ENCODE measurements around the gene TUBGCP6. TPM values are rescaled to one million over a fixed set of nuclear protein-coding genes. Genes with fewer than 3 reads are reported as not detected.

TUBGCP6 gene
- total RNA-seq, 2 experiments from 2014 or later = 44.8 to 47.2 TPM

DNA sequence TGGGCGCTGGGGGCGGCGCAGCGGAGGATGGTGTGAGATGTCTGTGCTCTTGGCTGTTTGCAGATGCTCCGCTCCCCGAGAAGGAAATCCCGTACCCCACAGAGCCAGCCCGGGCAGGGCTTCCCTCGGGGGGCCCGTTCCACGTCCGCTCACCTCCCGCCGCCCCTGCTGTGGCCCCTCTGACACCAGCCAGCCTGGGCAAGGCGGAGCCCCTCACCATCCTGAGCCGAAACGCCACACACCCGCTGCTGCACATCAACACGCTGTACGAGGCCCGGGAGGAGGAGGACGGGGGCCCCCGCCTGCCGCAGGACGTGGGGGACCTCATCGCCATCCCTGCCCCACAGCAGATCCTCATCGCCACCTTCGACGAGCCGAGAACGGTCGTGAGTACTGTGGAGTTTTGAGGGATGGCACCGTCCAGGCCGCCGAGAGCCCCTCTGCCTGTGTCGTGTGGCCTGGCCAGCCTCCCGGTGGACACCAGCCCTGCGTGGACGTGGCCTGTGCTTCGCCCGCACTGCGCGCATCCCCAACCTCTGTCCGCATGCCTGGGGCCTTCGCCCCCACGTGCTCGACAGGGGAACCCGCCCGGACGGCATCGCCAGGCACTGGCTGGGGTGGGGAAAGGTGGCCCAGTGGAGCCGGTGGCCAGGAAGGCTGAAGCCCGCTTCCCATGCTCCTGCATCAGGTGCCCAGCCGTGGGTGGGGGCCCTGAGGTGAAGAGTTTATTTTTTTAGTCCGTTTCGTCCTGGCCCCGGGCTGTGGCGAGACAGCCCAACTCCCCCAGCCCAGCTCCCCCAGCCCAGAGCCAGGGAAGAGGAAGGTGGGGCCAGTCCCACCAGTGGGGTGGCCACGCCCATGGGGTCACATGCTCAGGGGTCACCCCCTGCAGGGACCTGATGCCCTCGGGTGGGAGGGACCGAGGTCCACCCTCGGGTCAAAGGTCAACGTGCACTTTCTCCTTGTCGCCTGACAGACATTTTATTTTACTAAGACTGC is 65.7 kb downstream of the TUBGCP6 start:
- CTCF ChIA-PET = no interaction called here
- Mint-ChIP-seq H3K4me3 (no peak overlapping the region), H3K4me1 (ENCODE audit: low read depth) (peaks cover 2% of the 10 kb centered on the region), H3K27ac (no peak overlapping the region), H3K27me3 (peaks cover 4% of the 10 kb centered on the region), H3K36me3 (ENCODE audit: low read depth) (no peaks in the 10 kb centered on the region), H3K9me3 (no peaks in the 10 kb centered on the region)
- no peak for ATAC-seq
- intact Hi-C loops (cut with micrococcal nuclease) = no loop called here
- TF ChIP-seq, protein P1, sequence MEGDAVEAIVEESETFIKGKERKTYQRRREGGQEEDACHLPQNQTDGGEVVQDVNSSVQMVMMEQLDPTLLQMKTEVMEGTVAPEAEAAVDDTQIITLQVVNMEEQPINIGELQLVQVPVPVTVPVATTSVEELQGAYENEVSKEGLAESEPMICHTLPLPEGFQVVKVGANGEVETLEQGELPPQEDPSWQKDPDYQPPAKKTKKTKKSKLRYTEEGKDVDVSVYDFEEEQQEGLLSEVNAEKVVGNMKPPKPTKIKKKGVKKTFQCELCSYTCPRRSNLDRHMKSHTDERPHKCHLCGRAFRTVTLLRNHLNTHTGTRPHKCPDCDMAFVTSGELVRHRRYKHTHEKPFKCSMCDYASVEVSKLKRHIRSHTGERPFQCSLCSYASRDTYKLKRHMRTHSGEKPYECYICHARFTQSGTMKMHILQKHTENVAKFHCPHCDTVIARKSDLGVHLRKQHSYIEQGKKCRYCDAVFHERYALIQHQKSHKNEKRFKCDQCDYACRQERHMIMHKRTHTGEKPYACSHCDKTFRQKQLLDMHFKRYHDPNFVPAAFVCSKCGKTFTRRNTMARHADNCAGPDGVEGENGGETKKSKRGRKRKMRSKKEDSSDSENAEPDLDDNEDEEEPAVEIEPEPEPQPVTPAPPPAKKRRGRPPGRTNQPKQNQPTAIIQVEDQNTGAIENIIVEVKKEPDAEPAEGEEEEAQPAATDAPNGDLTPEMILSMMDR (IDR thresholded peaks at IDR 0.05) = no peak
- POLR2A ChIA-PET = no interaction called here
- no peak for DNase-seq

DNA sequence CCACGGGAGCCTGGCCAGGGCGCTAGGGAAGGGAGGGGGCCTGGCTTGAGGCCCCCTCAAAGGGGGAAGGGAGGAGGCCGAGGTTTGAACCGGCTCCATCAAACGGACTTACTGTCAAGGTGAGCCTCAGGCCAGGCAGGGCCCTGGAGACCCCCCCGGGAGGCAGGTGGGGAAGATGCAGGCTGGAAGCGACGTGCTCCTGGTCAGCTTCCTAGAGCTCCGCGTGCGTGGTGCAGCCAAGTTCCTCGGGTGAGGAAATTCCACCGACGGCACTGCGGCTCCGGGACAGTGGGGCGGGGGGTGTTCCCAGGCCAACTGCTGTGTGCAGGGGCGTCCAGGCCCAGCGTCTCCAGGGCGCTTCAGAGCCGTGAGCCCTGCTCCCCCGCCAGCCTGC is 66.4 kb downstream of the TUBGCP6 start:
- ChIA-PET POLR2A (no interaction called here), CTCF (no interaction called here)
- Mint-ChIP-seq H3K27me3 (peaks cover 7% of the 10 kb centered on the region), H3K27ac (no peak overlapping the region), H3K4me3 (no peak overlapping the region), H3K36me3 (ENCODE audit: low read depth) (no peaks in the 10 kb centered on the region), H3K4me1 (ENCODE audit: low read depth) (peaks cover 2% of the 10 kb centered on the region), H3K9me3 (no peaks in the 10 kb centered on the region)
- TF ChIP-seq, protein P1 (IDR thresholded peaks at IDR 0.05) = no peak
- ATAC-seq (no peak), DNase-seq (no peak)
- intact Hi-C loops (cut with micrococcal nuclease) = no loop called here

DNA sequence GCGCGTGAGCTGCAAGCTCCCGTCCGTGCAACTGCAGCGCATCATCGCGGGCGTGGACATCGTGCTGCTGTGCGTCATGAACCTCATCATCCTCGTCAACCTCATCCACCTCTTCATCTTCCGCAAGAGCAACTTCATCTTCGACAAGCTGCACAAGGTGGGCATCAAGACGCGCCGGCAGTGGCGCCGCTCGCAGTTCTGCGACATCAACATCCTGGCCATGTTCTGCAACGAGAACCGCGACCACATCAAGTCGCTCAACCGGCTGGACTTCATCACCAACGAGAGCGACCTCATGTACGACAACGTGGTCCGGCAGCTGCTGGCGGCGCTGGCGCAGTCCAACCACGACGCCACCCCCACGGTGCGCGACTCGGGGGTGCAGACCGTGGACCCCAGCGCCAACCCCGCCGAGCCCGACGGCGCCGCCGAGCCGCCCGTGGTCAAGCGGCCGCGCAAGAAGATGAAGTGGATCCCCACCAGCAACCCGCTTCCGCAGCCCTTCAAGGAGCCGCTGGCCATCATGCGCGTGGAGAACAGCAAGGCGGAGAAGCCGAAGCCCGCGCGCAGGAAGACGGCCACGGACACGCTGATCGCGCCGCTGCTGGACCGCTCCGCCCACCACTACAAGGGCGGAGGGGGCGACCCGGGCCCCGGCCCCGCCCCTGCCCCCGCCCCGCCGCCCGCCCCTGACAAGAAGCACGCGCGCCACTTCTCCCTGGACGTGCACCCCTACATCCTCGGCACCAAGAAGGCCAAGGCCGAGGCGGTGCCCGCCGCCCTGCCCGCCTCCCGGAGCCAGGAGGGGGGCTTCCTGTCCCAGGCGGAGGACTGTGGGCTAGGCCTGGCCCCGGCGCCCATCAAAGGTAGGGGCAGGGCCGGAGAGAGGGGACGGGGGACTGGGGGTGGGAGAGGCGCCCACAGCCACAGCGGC is 67.0 kb downstream of the TUBGCP6 start:
- H3K4me1 Mint-ChIP-seq (ENCODE audit: low read depth) = peaks cover 2% of the 10 kb centered on the region
- ATAC-seq = no peak
- H3K4me3 Mint-ChIP-seq = no peak overlapping the region
- TF ChIP-seq, protein P1 (IDR thresholded peaks at IDR 0.05) = no peak
- peaks cover 7% of the 10 kb centered on the region for H3K27me3 Mint-ChIP-seq
- CTCF ChIA-PET = no interaction called here
- DNase-seq = no peak
- no peak overlapping the region for H3K27ac Mint-ChIP-seq
- intact Hi-C loops (cut with micrococcal nuclease) = no loop called here
- no peaks in the 10 kb centered on the region for H3K9me3 Mint-ChIP-seq
- H3K36me3 Mint-ChIP-seq (ENCODE audit: low read depth) = no peaks in the 10 kb centered on the region
- POLR2A ChIA-PET = no interaction called here

DNA sequence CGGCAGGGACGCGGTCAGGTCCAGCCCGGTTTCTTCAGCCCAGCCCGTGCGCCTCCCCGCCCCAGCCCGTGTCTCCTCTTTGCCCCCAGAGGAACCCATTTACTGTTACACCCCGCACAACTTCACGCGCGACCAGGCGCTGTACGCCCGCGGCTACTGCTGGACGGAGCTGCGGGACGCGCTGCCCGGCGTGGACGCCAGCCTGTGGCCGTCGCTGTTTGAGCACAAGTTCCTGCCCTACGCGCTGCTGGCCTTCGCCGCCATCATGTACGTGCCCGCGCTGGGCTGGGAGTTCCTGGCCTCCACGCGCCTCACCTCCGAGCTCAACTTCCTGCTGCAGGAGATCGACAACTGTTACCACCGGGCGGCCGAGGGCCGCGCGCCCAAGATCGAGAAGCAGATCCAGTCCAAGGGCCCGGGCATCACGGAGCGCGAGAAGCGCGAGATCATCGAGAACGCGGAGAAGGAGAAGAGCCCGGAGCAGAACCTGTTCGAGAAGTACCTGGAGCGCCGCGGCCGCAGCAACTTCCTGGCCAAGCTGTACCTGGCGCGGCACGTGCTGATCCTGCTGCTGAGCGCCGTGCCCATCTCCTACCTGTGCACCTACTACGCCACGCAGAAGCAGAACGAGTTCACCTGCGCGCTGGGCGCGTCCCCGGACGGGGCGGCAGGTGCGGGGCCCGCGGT is 67.8 kb downstream of the TUBGCP6 start:
- no peak for ATAC-seq
- TF ChIP-seq, protein P1 (IDR thresholded peaks at IDR 0.05) = no peak
- intact Hi-C loops (cut with micrococcal nuclease) = no loop called here

More for the DNA sequence above, 67.8 kb downstream of the TUBGCP6 start:
- ChIA-PET POLR2A (no interaction called here), CTCF (no interaction called here)
- peaks cover 2% of the 10 kb centered on the region for H3K4me1 Mint-ChIP-seq (ENCODE audit: low read depth)
- DNase-seq = no peak
- H3K27ac Mint-ChIP-seq = no peak overlapping the region
- no peaks in the 10 kb centered on the region for H3K36me3 Mint-ChIP-seq (ENCODE audit: low read depth)
- no peak overlapping the region for H3K4me3 Mint-ChIP-seq
- no peaks in the 10 kb centered on the region for H3K9me3 Mint-ChIP-seq
- peaks cover 12% of the 10 kb centered on the region for H3K27me3 Mint-ChIP-seq

All from activated CD8-positive, alpha-beta T cell treated with anti-CD3 and anti-CD28 coated beads for 36 hours (primary cell).